ENCODE results near the gene STK32B.
"Not testable (repeated sequence)": the region's sequence is repeated elsewhere in the genome, so short reads cannot be mapped to it uniquely, and the experiment has no call there.

Gene STK32B

GRCh38 chr4:5280069-5280468 is 228.8 kb downstream of the STK32B start:
- DNase-seq, result not testable (repeated sequence)

GRCh38 chr4:5280828-5281227 is 229.5 kb downstream of the STK32B start:
- DNase-seq, result no peak

GRCh38 chr4:5283837-5284236 is 232.6 kb downstream of the STK32B start:
- no peak for DNase-seq

GRCh38 chr4:5284517-5284916 is 233.2 kb downstream of the STK32B start:
- no peak for DNase-seq

DNA sequence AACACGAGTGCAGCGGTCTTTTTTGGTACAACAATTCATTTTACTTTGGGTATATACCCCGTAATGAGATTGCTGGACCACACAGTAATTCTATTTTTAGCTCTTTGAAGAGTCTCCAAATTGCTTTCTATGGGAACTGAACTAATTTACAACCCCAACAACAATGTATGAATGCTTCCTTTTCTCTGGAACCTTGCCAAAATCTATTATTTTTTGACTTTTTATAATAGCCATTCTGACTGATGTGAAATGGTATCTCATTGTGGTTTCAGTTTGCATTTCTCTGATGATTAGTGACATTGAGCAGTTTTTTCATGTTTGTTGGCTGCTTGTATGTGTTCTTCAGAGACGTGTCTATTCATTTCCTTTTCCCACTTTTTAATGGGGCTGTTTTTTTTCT is 240.8 kb downstream of the STK32B start:
- no peak for DNase-seq

DNA sequence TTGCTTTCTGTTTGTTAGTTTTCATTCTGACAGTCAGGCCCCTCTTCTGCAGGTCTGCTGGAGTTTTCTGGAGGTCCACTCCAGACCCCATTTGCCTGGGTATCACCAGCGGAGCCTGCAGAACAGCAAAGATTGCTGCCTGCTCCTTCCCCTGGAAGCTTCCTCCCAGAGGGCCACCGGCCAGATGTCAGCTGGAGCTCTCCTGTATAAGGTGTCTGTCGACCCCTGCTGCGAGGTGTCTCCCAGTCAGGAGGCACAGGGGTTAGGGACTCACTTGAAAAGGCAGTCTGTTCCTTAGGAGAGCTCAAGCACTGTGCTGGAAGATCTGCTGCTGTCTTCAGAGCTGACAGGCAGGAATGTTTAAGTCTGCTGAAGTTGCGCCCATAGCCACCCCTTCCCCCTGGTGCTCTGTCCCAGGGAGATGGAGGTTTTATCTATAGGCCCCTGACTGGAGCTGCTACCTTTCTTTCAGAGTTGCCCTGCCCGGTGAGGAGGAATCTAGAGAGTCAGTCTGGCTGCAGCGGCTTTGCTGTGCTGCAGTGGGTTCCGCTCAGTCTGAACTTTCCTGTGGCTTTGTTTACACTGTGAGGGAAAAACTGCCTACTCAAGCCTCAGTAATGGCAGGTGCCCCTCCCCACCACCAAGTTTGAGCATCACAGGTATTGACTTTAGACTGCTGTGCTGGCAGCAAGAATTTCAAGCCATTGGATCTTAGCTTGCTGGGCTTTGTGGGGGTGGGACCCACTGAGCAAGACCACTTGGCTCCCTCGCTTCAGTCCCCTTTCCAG is 246.9 kb downstream of the STK32B start:
- not testable (repeated sequence) for DNase-seq

- DNase-seq, result no peak
Measured at GRCh38 chr4:5300283-5300682, 249.0 kb downstream of the STK32B start.

GRCh38 chr4:5307928-5308327 is 256.6 kb downstream of the STK32B start:
- no peak for DNase-seq

DNA sequence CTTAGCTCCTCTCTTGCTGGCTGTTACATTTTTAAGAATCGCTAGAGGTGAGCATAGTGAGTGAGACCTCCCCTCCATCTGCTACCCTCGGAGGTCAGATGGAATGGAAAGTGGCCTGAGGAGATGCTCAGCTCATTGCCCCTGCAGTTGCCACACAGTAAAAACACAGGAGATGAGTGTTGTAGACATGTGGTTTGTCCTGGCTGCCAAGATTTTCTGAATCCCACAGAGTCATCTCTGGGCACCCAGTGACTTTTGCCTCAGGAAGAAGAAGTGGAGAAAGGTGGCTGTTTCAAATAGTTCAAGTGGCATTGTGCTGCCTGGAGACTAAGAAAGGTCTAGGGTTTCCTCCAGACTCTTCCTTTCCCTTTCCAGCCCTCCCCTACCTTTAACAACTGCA is 271.0 kb downstream of the STK32B start:
- no peak for DNase-seq

GRCh38 chr4:5330339-5330989 is 279.2 kb downstream of the STK32B start:
- no peak for DNase-seq

GRCh38 chr4:5337731-5338130 is 286.5 kb downstream of the STK32B start:
- no peak for DNase-seq

DNA sequence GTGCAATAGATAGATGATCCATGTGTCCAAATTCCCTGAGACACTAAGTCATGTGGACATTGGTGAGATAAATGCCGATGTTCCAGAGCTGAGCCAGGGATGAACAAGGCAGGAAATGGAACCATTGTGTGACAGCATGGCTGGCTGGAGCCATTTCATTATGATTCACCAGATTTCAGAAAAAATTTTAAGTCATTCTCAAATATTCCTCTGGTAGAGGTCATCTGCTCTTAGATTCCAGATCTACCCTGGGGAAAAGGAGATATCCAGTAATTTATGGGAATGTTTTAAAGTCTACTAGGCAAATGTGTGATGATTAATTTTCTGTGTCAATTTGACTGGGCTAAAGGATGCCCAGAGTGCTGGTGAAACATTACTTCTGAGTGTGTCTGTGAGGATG is 287.3 kb downstream of the STK32B start:
- DNase-seq, result no peak

DNA sequence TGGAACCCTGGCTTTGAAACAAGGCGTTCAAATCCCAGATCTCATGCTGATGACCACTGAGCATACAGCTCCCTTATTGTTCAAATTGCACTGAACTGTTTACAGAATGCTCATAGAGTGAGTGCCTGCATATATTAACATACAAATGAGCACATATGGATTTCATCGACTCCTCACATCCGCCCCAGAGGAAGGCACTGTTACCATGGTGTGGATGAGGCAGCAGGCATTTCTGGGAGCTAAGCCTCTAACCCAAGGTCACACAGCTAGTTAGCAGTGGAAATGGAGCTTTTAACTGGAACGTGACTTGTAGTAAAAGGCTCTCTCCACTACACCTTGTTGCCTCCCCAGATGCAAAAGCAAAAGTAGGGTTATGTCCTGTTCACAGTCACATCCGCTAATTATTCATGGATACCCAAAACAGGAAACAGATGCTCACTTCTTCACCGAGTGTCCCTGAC is 289.7 kb downstream of the STK32B start:
- no peak for DNase-seq

DNA sequence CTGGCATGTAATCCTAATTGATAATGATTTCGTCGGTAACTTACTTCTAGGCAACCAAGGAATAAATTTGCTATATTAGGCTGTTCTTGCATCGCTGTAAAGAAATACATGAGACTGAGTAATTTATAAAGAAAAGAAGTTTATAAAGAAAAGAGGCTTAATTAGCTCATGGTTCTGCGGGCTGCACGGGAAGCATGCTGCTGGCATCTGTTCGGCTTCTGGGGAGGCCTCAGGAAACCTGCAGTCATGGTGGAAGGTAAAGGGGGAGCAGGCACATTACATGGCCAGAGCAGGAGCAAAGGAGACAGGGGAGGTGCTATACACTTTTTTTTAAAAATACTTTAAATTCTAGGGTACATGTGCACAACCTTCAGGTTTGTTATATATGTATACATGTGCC is 290.2 kb downstream of the STK32B start:
- DNase-seq, result no peak

- no peak for DNase-seq
Measured at GRCh38 chr4:5355846-5356245, 304.6 kb downstream of the STK32B start.

DNA sequence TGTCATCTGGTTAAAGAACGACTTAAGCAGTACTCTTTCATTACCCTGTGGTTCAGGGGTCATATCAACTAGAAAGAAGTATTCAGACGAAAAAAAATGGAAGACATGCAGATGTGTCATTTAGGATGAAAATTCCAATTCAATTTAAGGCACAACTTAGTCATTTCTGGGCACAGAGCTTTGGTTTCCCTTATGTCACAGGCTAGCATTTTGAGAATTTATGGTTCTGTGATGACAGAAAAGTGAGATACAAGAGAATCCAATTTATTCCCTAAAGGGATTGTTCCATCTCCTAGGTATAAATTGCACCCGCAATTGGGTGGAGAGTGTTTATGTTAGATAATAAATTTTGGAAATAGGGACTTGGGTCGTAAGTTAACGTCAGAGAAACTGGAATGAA is 306.6 kb downstream of the STK32B start:
- DNase-seq, result no peak

GRCh38 chr4:5361968-5362367 is 310.7 kb downstream of the STK32B start:
- no peak for DNase-seq

DNA sequence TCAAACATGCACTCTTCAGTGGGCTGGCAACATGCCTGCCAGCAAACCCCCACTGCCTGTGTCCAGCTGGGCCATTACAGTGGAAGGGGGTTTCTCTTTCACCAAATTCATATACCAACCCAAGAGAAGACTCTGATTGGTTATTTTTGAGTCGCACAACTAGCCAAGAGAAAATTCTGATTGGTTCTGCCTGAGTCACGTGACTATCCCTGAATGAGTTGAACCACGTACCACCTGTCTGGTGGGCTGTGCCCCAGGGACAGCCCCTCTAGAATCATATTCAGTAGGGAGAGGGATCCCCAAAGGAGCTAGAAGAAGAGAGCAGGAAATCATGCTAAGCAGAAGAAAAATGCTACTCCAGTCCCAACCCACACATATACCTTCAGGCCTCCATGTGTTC is 313.1 kb downstream of the STK32B start:
- no peak for DNase-seq

GRCh38 chr4:5365071-5366008 is 314.1 kb downstream of the STK32B start:
- peak; percentile 19 for DNase-seq

DNA sequence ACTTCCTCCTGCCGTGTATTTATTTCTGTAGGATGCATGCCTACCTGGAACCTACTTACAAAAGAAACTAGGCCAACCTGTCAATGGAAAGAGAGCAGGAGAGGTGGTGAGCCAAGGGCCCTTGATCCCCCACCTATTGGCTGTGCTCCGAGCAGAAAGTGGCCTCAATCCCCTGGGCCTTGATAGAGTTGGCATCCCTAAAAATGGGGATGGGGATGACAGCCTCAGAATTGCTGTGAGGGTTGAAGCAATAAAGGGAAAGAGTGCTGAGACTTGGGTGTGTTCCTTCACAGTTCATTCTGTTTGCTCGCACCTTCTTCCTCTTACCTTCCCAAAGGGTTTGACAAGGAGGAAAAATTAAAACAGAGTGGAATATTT is 314.7 kb downstream of the STK32B start:
- DNase-seq, result no peak

DNA sequence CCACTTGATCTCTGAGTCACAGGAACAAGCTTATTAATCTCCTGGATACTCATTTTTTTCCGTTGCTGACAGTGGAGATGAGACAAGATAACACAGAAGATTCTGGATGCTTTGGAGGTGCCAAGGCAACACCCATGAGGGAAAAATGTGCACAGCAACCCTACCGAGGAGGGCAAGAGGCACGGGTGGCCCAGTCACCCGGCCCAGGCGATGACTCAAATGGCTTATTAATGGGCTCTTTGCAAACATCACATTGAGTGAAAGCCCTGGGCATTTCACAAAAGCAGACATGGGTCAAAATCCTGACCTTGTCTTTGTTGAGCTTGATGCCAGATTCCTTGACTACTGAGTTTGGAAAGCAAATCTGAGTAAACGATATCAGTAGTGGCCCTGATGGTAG is 315.1 kb downstream of the STK32B start:
- no peak for DNase-seq

GRCh38 chr4:5368426-5368825 is 317.1 kb downstream of the STK32B start:
- no peak for DNase-seq

GRCh38 chr4:5370286-5370685 is 319.0 kb downstream of the STK32B start:
- DNase-seq, result no peak
